ENCODE results near the gene ECE1.
"Not testable (repeated sequence)": the region's sequence is repeated elsewhere in the genome, so short reads cannot be mapped to it uniquely, and the experiment has no call there.

Gene ECE1

GRCh38 chr1:21175324-21175669 is 115.0 kb downstream of the ECE1 start:
- DNase-seq = peak; percentile 53

- no peak for DNase-seq
These were observed 115.5 kb downstream of the ECE1 start for GRCh38 chr1:21174654-21175323.

- no peak for DNase-seq
These were observed 116.0 kb downstream of the ECE1 start for GRCh38 chr1:21174230-21174629.

- not testable (repeated sequence) for DNase-seq
These were observed 117.2 kb downstream of the ECE1 start for GRCh38 chr1:21173096-21173495.

- not testable (repeated sequence) for DNase-seq
These were observed 119.4 kb downstream of the ECE1 start for GRCh38 chr1:21170837-21171236.

- no peak for DNase-seq
These were observed 121.8 kb downstream of the ECE1 start for GRCh38 chr1:21168444-21168843.

Data from activated CD4-positive, alpha-beta T cell treated with anti-CD3 and anti-CD28 coated beads, Interleukin-2, amount 50 U/mL, for 16 hours (primary cell).